GM12891 (cell line): ENCODE measurements around the gene RPN1.

Experiments
- POLR2A ChIP-seq: IDR thresholded peaks from 2 replicates; pipeline ENCODE4 v1.6.1; 2011; ENCODE audit warnings: low read depth, low read length, control low read depth
- TAF1 ChIP-seq: IDR thresholded peaks from 2 replicates; pipeline ENCODE4 v1.6.1; 2011; ENCODE audit warnings: low read depth, low read length, control low read depth

GRCh38 chr3:128588147-128588546 is 62.5 kb downstream of the RPN1 start:
- no peak for TF ChIP-seq POLR2A
- no peak for TF ChIP-seq TAF1
